H1 (cell line): ENCODE data around the gene CFAP221. TPM values are rescaled to one million over a fixed set of nuclear protein-coding genes. Genes with fewer than 3 reads are reported as not detected.

ENCODE experiments used
- CTCF ChIA-PET: fragments of 300-600 bp; sonication (Branson Sonifier 250); formaldehyde crosslinking; loops from one replicate; lab custom pipeline; 2021; ENCODE audit not compliant: partially characterized antibody; lab: Charles Lee
- POLR2A ChIA-PET: fragments of 300-600 bp; sonication (Branson Sonifier 250); formaldehyde crosslinking; loops from one replicate; lab custom pipeline; 2021; ENCODE audit warnings: inconsistent platforms; ENCODE audit not compliant: partially characterized antibody; lab: Charles Lee
- DNase-seq, 2 experiments: peaks; one replicate each; pipeline versions ENCODE4 v3.0.0 to v3.0.0-alpha.2; 2010 to 2022; ENCODE audit warnings: low spot score in 2 of 2, low read depth in 1 of 2, mixed read lengths in 1 of 2
- FAIRE-seq: peaks from 2 replicates; lab custom pipeline; 2011; peaks lifted over from hg19 to GRCh38; lab: Jason Lieb, UNC
- H2AFZ ChIP-seq: 2 replicates; pipeline ENCODE4 v1.8.1; 2012; ENCODE audit warnings: low read length, inconsistent platforms
- H2AK5ac ChIP-seq: 2 replicates; pipeline ENCODE4 v1.6.1; 2013; ENCODE audit warnings: low read depth, low read length
- H2BK120ac ChIP-seq: replicated peaks from 2 replicates; pipeline ENCODE3; 2013; ENCODE audit warnings: low read depth, low read length, inconsistent platforms
- H2BK12ac ChIP-seq: 2 replicates; pipeline ENCODE4 v1.6.1; 2013; ENCODE audit warnings: low read depth, low read length
- H2BK15ac ChIP-seq: 2 replicates; pipeline ENCODE4 v1.6.1; 2013; ENCODE audit warnings: low read length
- H2BK20ac ChIP-seq: 2 replicates; pipeline ENCODE4 v1.6.1; 2013; ENCODE audit warnings: low read length
- H2BK5ac ChIP-seq: 2 replicates; pipeline ENCODE4 v1.6.1; 2013; ENCODE audit warnings: low read depth, low read length
- H3K14ac ChIP-seq: 2 replicates; pipeline ENCODE4 v1.6.1; 2013; ENCODE audit warnings: inconsistent platforms; ENCODE audit not compliant: insufficient read length
- H3K18ac ChIP-seq: 2 replicates; pipeline ENCODE4 v1.6.1; 2013; ENCODE audit warnings: low read length; ENCODE audit errors: extremely low read depth
- H3K23ac ChIP-seq: 2 replicates; pipeline ENCODE4 v1.6.1; 2013; ENCODE audit warnings: inconsistent platforms; ENCODE audit not compliant: insufficient read length
- H3K23me2 ChIP-seq: 2 replicates; pipeline ENCODE4 v1.6.1; 2013; ENCODE audit warnings: low read depth, low read length
- H3K27ac ChIP-seq: 2 replicates; pipeline ENCODE4 v1.6.1; 2011; ENCODE audit warnings: low read depth, low read length, inconsistent platforms
- H3K27me3 ChIP-seq, 4 experiments: replicated peaks in 1 of 4; 1 replicate in 1 of 4; 2 replicates in 3 of 4; pipeline versions ENCODE4 v1.6.1 to v1.8.1; 2011 to 2013; ENCODE audit warnings: low read length in 3 of 4, mild to moderate bottlenecking in 3 of 4, inconsistent platforms in 2 of 4, mixed read lengths in 2 of 4, moderate library complexity in 1 of 4; ENCODE audit not compliant: control insufficient read depth in 3 of 4, insufficient read depth in 3 of 4; ENCODE audit errors: extremely low read depth in 1 of 4
- H3K36me3 ChIP-seq, 4 experiments: 2 replicates each; pipeline versions ENCODE4 v1.6.1 to v1.8.1; 2011 to 2013; ENCODE audit warnings: mild to moderate bottlenecking in 4 of 4, low read length in 3 of 4, moderate library complexity in 2 of 4, control low read depth in 1 of 4, inconsistent platforms in 1 of 4; ENCODE audit not compliant: insufficient read depth in 4 of 4, control insufficient read depth in 2 of 4
- H3K4ac ChIP-seq: replicated peaks from 2 replicates; pipeline ENCODE3; 2013; ENCODE audit warnings: low read length, low read depth, mixed read lengths, inconsistent platforms; ENCODE audit not compliant: insufficient read length
- H3K4me1 ChIP-seq, 4 experiments: replicated peaks in 1 of 4; 1 replicate in 1 of 4; 2 replicates in 3 of 4; pipeline versions ENCODE4 v1.6.1 to v1.8.1; 2011 to 2013; ENCODE audit warnings: low read length in 3 of 4, inconsistent platforms in 2 of 4, mixed read lengths in 1 of 4; ENCODE audit not compliant: insufficient read depth in 4 of 4, control insufficient read depth in 3 of 4
- H3K4me2 ChIP-seq, 2 experiments: 2 replicates each; pipeline versions ENCODE4 v1.6.1 to v1.8.1; 2011 to 2013; ENCODE audit warnings: low read depth in 2 of 2, low read length in 2 of 2, control low read depth in 1 of 2, inconsistent platforms in 1 of 2, mild to moderate bottlenecking in 1 of 2; ENCODE audit not compliant: insufficient read depth in 1 of 2
- H3K4me3 ChIP-seq, 4 experiments: fragments of 200-600, 300-600 bp in 1 of 4; sonication (generic), shearing (Covaris generic), sonication (Bioruptor Twin) in 1 of 4; 2 replicates each; pipeline versions ENCODE4 v1.5.1 to v1.8.1; 2011 to 2016; ENCODE audit warnings: low read length in 4 of 4, low read depth in 3 of 4, control low read depth in 2 of 4, inconsistent platforms in 2 of 4, mild to moderate bottlenecking in 2 of 4, mixed read lengths in 1 of 4, moderate library complexity in 1 of 4; ENCODE audit not compliant: insufficient read depth in 2 of 4; ENCODE audit errors: extremely low read depth in 1 of 4
- H3K56ac ChIP-seq: replicated peaks from 2 replicates; pipeline ENCODE3; 2013; ENCODE audit warnings: low read depth, mild to moderate bottlenecking, mixed read lengths, low read length, inconsistent platforms; ENCODE audit not compliant: insufficient read length
- H3K79me1 ChIP-seq: 2 replicates; pipeline ENCODE4 v1.6.1; 2013; ENCODE audit warnings: low read depth, low read length, control low read depth
- H3K79me2 ChIP-seq, 2 experiments: 2 replicates each; pipeline versions ENCODE4 v1.6.1 to v1.8.1; 2012 to 2013; ENCODE audit warnings: low read length in 2 of 2, mild to moderate bottlenecking in 2 of 2, inconsistent platforms in 1 of 2; ENCODE audit not compliant: insufficient read depth in 2 of 2, control insufficient read depth in 1 of 2
- H3K9ac ChIP-seq, 4 experiments: replicated peaks in 1 of 4; 1 replicate in 1 of 4; 2 replicates in 3 of 4; pipeline versions ENCODE4 v1.6.1 to v1.8.1; 2011 to 2013; ENCODE audit warnings: low read depth in 3 of 4, low read length in 3 of 4, control low read depth in 2 of 4, mild to moderate bottlenecking in 2 of 4, moderate library complexity in 2 of 4, inconsistent platforms in 1 of 4; ENCODE audit errors: extremely low read depth in 1 of 4
- H3K9me3 ChIP-seq, 2 experiments: 2 replicates each; pipeline versions ENCODE4 v1.6.1 to v1.8.1; 2012 to 2013; ENCODE audit warnings: mild to moderate bottlenecking in 2 of 2, moderate library complexity in 2 of 2, control low read depth in 1 of 2, inconsistent platforms in 1 of 2, low read depth in 1 of 2, low read length in 1 of 2, mixed read lengths in 1 of 2; ENCODE audit not compliant: insufficient read depth in 2 of 2
- H4K20me1 ChIP-seq, 2 experiments: replicated peaks in 1 of 2; 2 replicates each; pipeline versions ENCODE3 to v1.8.1; 2011 to 2013; ENCODE audit warnings: inconsistent platforms in 2 of 2, low read length in 2 of 2, mild to moderate bottlenecking in 1 of 2; ENCODE audit not compliant: insufficient read depth in 2 of 2, control insufficient read depth in 1 of 2
- H4K5ac ChIP-seq: 2 replicates; pipeline ENCODE4 v1.6.1; 2013; ENCODE audit warnings: low read length, low read depth, mixed read lengths, inconsistent platforms; ENCODE audit not compliant: insufficient read length
- H4K8ac ChIP-seq: 2 replicates; pipeline ENCODE4 v1.8.0; 2013; ENCODE audit warnings: mild to moderate bottlenecking, moderate library complexity, low read length, inconsistent platforms; ENCODE audit not compliant: insufficient read depth; ENCODE audit errors: extremely low read depth
- H4K91ac ChIP-seq: replicated peaks from 2 replicates; pipeline ENCODE3; 2013; ENCODE audit warnings: low read length, mixed read lengths, inconsistent platforms; ENCODE audit not compliant: insufficient read length
- CHD1 ChIP-seq: IDR thresholded peaks from 2 replicates; pipeline ENCODE4 v1.6.1; 2012; ENCODE audit warnings: low read depth, low read length, improper control_type of control experiment
- CTBP2 ChIP-seq: IDR thresholded peaks from 2 replicates; pipeline ENCODE4 v1.7.0; 2011; ENCODE audit warnings: borderline replicate concordance, mild to moderate bottlenecking, moderate library complexity, mixed read lengths, low read length; ENCODE audit not compliant: insufficient read depth, insufficient read length
- EGR1 ChIP-seq: IDR thresholded peaks from 2 replicates; pipeline ENCODE4 v1.6.1; 2011; ENCODE audit warnings: low read depth, low read length, borderline replicate concordance
- HDAC2 ChIP-seq, 2 experiments: fragments of 300-600 bp in 1 of 2; sonication (generic) in 1 of 2; IDR thresholded peaks; 2 replicates each; pipeline ENCODE4 v1.6.1; 2011 to 2012; ENCODE audit warnings: low read depth in 2 of 2, low read length in 2 of 2, mild to moderate bottlenecking in 2 of 2, moderate library complexity in 2 of 2, borderline replicate concordance in 1 of 2, inconsistent platforms in 1 of 2
- POU5F1 ChIP-seq: IDR thresholded peaks from 2 replicates; pipeline ENCODE4 v1.6.1; 2011; ENCODE audit warnings: low read depth, mild to moderate bottlenecking, low read length, moderate library complexity
- RAD21 ChIP-seq, 2 experiments: IDR thresholded peaks in 1 of 2; conservative IDR thresholded peaks in 1 of 2; 2 replicates each; pipeline ENCODE4 v1.6.1; 2011; ENCODE audit warnings: low read depth in 2 of 2, low read length in 2 of 2, improper control_type of control experiment in 1 of 2, inconsistent platforms in 1 of 2, mild to moderate bottlenecking in 1 of 2, moderate library complexity in 1 of 2
- RBBP5 ChIP-seq: IDR thresholded peaks from 2 replicates; pipeline ENCODE4 v1.7.1; 2012; ENCODE audit warnings: low read depth, mild to moderate bottlenecking, inconsistent platforms, low read length, moderate library complexity, borderline replicate concordance
- SIRT6 ChIP-seq: IDR thresholded peaks from one replicate; pipeline ENCODE4 v1.7.1; 2012; ENCODE audit warnings: low read length, inconsistent platforms
- SRF ChIP-seq: IDR thresholded peaks from 2 replicates; pipeline ENCODE4 v1.6.1; 2011; ENCODE audit warnings: mild to moderate bottlenecking, low read depth, low read length, moderate library complexity
- TAF7 ChIP-seq: optimal IDR thresholded peaks from 2 replicates; pipeline ENCODE3; 2011; ENCODE audit warnings: low read depth, mild to moderate bottlenecking, inconsistent platforms, low read length, moderate library complexity, borderline replicate concordance
- YY1 ChIP-seq: IDR thresholded peaks from 2 replicates; pipeline ENCODE4 v1.6.1; 2011; ENCODE audit warnings: low read depth, mild to moderate bottlenecking, low read length
- WGBS, 2 experiments: shearing (Covaris generic) in 1 of 2; methylation state at CpG; one replicate each; pipeline versions ENCODE4 v1.1.6 to v1.1.7; 2013 to 2015; ENCODE audit warnings: low lambda C conversion rate in 2 of 2, mixed read lengths in 2 of 2, inconsistent platforms in 1 of 2, low coverage in 1 of 2, missing lambda C conversion rate in 1 of 2; ENCODE audit not compliant: insufficient replicate concordance in 2 of 2, insufficient coverage in 1 of 2, insufficient read length in 1 of 2; ENCODE audit errors: extremely low coverage in 1 of 2, missing lambda C conversion rate in 1 of 2; 5-methylcytosine and 5-hydroxymethylcytosine counted together
- polyA plus RNA-seq, 7 experiments: library from polyadenylated mRNA; depleted of rRNA in 3 of 7; stranded (reverse) in 5 of 7; unstranded in 2 of 7; fragments of >200 nt in 5 of 7; fragments of 200-250 nt in 2 of 7; gene quantifications; 1 replicate in 5 of 7; 2 replicates in 1 of 7; 4 replicates in 1 of 7; pipeline versions ENCODE4 v1.2.1 to v1.2.3, GENCODE V29; 2011 to 2013; ENCODE audit warnings: missing spikeins in 2 of 7, mixed read lengths in 2 of 7
- total RNA-seq: library from RNA; stranded (reverse); fragmentation: NEBNext Ultra II Directional; extraction: Animal tissue kit (Norgen Biotek cat#: 25700); gene quantifications from 2 replicates; pipeline ENCODE4 v1.2.1, GENCODE V29; 2021

Gene CFAP221
- total and polyA plus RNA-seq, 2 of the 8 experiments (the other 6 are each of a cell fraction or from before 2014, with no cell fraction given) = 0.14 to 0.71 TPM

DNA sequence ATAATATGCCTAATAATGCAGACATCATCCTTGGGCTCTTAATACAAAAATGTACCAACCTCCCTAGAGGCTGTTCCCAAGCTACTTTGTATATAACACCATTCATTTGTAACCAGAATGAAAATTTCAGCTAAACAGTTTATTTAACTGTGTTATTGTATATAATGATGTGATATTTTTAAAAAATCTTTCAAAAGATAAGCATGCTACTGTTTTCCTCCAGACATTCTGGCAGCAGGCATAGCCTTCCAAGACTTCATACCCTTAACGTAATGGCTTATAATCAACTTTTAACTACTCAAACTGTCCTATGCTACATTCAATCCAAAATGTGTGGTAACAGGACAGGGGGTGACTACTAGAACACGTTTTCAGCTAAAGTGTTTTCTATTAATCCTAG is 21.2 kb downstream of the CFAP221 start:
- TF ChIP-seq SRF (no peak), SIRT6 (no peak), HDAC2 (IDR thresholded peaks at IDR 0.05; ENCODE audit: borderline replicate concordance in 1 of 2, low read depth in 2 of 2, low read length in 2 of 2) (no peak), CHD1 (no peak), RAD21 (IDR thresholded peaks at IDR 0.05 in 1 of 2, conservative IDR thresholded peaks at IDR 0.05 in 1 of 2; ENCODE audit: low read depth in 2 of 2, low read length in 2 of 2) (no peak), TAF7 (no peak), EGR1 (no peak), CTBP2 (no peak), YY1 (no peak), POU5F1 (no peak), RBBP5 (no peak)
- Histone ChIP-seq H3K18ac (no peak overlapping the region), H4K20me1 (no peaks in the 10 kb centered on the region), H2AFZ (no peak overlapping the region), H2BK120ac (no peak overlapping the region), H3K27me3 (no peaks in the 10 kb centered on the region), H3K79me2 (no peaks in the 10 kb centered on the region), H3K4me2 (no peak overlapping the region), H3K9me3 (no peaks in the 10 kb centered on the region), H2AK5ac (no peak overlapping the region), H3K36me3 (no peaks in the 10 kb centered on the region), H3K27ac (no peak overlapping the region), H2BK20ac (no peak overlapping the region), H2BK5ac (no peak overlapping the region), H4K91ac (no peak overlapping the region), H3K14ac (no peak overlapping the region), H3K4ac (no peak overlapping the region), H4K5ac (no peak overlapping the region), H2BK15ac (no peak overlapping the region), H2BK12ac (no peak overlapping the region), H3K4me3 (no peak overlapping the region), H3K79me1 (no peaks in the 10 kb centered on the region), H4K8ac (no peak overlapping the region), H3K23ac (no peak overlapping the region), H3K23me2 (no peaks in the 10 kb centered on the region), H3K56ac (no peak overlapping the region), H3K9ac (no peak overlapping the region), H3K4me1 (no peaks in the 10 kb centered on the region)
- DNase-seq (no peak), FAIRE-seq (no peak)
- 89% methylated on average over 2 of the region's 2 CpGs; no CpG with 5 or more reads in 1 of the 2 experiments for WGBS, 2 experiments
- ChIA-PET POLR2A (no interaction called here), CTCF (interaction anchor here (1.1 to 1.5 kb wide), 2 partner anchors 48 to 75 kb away, joined by 3 to 5 read pairs; no protein-coding TSS in a partner anchor)
